K562 (cell line): ENCODE data around the gene KCNN4. TPM values are rescaled to one million over a fixed set of nuclear protein-coding genes. Genes with fewer than 3 reads are reported as not detected.
A peak's percentile ranks its signal among the peaks of the same experiment; 100 is the strongest.

Experiments
- ATF1 ChIP-seq, 2 experiments: fragments of 450-650 bp in 1 of 2; IDR thresholded peaks; 2 replicates each; pipeline ENCODE4 v1.6.1; 2016; ENCODE audit warnings: missing compliant biosample characterization in 1 of 2, missing genetic modification characterization in 1 of 2
- CBX1 ChIP-seq: sonication (generic); IDR thresholded peaks from 2 replicates; pipeline ENCODE4 v1.6.1; 2016; ENCODE audit warnings: antibody characterized with exemption, low read depth, mild to moderate bottlenecking
- CREB3L1 ChIP-seq: fragments of 450-650 bp; IDR thresholded peaks from 2 replicates; pipeline ENCODE4 v1.6.1; 2014; ENCODE audit warnings: low read depth, mild to moderate bottlenecking, moderate library complexity, borderline replicate concordance
- FOSL1 ChIP-seq: fragments of 200-800 bp; sonication (Bioruptor generic); conservative IDR thresholded peaks from 2 replicates; pipeline ENCODE4 v1.6.1; 2016; ENCODE audit warnings: missing genetic modification characterization, missing compliant biosample characterization
- L3MBTL2 ChIP-seq: fragments of 450-650 bp; IDR thresholded peaks from 2 replicates; pipeline ENCODE4 v1.6.1; 2016; ENCODE audit warnings: mild to moderate bottlenecking, moderate library complexity
- PHF20 ChIP-seq: fragments of 450-650 bp; IDR thresholded peaks from 2 replicates; pipeline ENCODE4 v1.6.1; 2018; ENCODE audit not compliant: partially characterized antibody
- POU5F1 ChIP-seq: fragments of 150-350 bp; IDR thresholded peaks from 2 replicates; pipeline ENCODE4 v1.6.1; 2014; ENCODE audit warnings: borderline replicate concordance, low read length, low read depth, mild to moderate bottlenecking; ENCODE audit not compliant: partially characterized antibody
- RBBP5 ChIP-seq: fragments of 200-600 bp; sonication (generic); IDR thresholded peaks from 2 replicates; pipeline ENCODE4 v1.6.1; 2012; ENCODE audit warnings: borderline replicate concordance, mild to moderate bottlenecking, low read length, control low read depth, inconsistent platforms; ENCODE audit not compliant: insufficient read depth, poor library complexity, severe bottlenecking
- SIN3A ChIP-seq, 2 experiments: fragments of 150-350 bp in 1 of 2; IDR thresholded peaks; 2 replicates each; pipeline ENCODE4 v1.6.1; 2011 to 2016; ENCODE audit warnings: borderline replicate concordance in 2 of 2, low read depth in 2 of 2, low read length in 2 of 2, mild to moderate bottlenecking in 2 of 2, moderate library complexity in 2 of 2; ENCODE audit not compliant: control insufficient read depth in 1 of 2
- SRF ChIP-seq, 2 experiments: fragments of 250-450, 450-650 bp in 1 of 2; sonication (Bioruptor Pico) in 1 of 2; sonication (generic) in 1 of 2; formaldehyde crosslinking; IDR thresholded peaks; 2 replicates each; pipeline versions ENCODE4 v1.5.0 to v1.5.1; 2020 to 2022; ENCODE audit warnings: mild to moderate bottlenecking in 1 of 2, missing genetic modification reagents in 1 of 2
- ZNF143 ChIP-seq: sonication (generic); formaldehyde crosslinking; IDR thresholded peaks from 2 replicates; pipeline ENCODE4 v1.9.0; 2022; ENCODE audit warnings: mild to moderate bottlenecking, missing genetic modification reagents
- polyA plus RNA-seq, 8 experiments: library from polyadenylated mRNA; depleted of rRNA in 4 of 8; stranded (reverse) in 5 of 8; unstranded in 3 of 8; fragments of >200 nt; fragmentation: Nextera tagmentation in 2 of 8; fragmentation: Illumina TruSeq in 1 of 8; extraction: Ambion mirVana in 2 of 8; extraction: Trizol in 1 of 8; gene quantifications; 2 replicates each; pipeline versions ENCODE4 v1.2.1 to v1.2.3, GENCODE V29; 2011 to 2014; ENCODE audit warnings: inconsistent platforms in 1 of 8, missing spikeins in 1 of 8
- total RNA-seq, 7 experiments: library from RNA; depleted of rRNA in 6 of 7; stranded (reverse); fragments of >200 nt in 6 of 7; fragmentation: Illumina TruSeq in 2 of 7; extraction: Trizol in 2 of 7; gene quantifications; 2 replicates each; pipeline versions ENCODE4 v1.2.1 to v1.2.3, GENCODE V29; 2011 to 2021; ENCODE audit warnings: low replicate concordance in 1 of 7
- TF ChIP-seq, protein P1 (sequence below), 2 experiments: fragments of 450-650 bp in 1 of 2; sonication (generic) in 1 of 2; formaldehyde crosslinking in 1 of 2; IDR thresholded peaks; 2 replicates each; pipeline versions ENCODE4 v1.7.1 to v1.9.0; 2016 to 2022; ENCODE audit warnings: inconsistent platforms in 1 of 2, mild to moderate bottlenecking in 1 of 2, missing genetic modification reagents in 1 of 2
- TF ChIP-seq, protein P2 (sequence below): sonication (generic); formaldehyde crosslinking; IDR thresholded peaks from 2 replicates; pipeline ENCODE4 v1.9.0; 2022; ENCODE audit warnings: mild to moderate bottlenecking, missing genetic modification reagents

Gene KCNN4
- total and polyA plus RNA-seq, 9 of the 15 experiments (the other 6 are each of a cell fraction or from before 2014, with no cell fraction given) = 0.53 to 37.7 (median 25.9) TPM

- TF ChIP-seq, protein P1, sequence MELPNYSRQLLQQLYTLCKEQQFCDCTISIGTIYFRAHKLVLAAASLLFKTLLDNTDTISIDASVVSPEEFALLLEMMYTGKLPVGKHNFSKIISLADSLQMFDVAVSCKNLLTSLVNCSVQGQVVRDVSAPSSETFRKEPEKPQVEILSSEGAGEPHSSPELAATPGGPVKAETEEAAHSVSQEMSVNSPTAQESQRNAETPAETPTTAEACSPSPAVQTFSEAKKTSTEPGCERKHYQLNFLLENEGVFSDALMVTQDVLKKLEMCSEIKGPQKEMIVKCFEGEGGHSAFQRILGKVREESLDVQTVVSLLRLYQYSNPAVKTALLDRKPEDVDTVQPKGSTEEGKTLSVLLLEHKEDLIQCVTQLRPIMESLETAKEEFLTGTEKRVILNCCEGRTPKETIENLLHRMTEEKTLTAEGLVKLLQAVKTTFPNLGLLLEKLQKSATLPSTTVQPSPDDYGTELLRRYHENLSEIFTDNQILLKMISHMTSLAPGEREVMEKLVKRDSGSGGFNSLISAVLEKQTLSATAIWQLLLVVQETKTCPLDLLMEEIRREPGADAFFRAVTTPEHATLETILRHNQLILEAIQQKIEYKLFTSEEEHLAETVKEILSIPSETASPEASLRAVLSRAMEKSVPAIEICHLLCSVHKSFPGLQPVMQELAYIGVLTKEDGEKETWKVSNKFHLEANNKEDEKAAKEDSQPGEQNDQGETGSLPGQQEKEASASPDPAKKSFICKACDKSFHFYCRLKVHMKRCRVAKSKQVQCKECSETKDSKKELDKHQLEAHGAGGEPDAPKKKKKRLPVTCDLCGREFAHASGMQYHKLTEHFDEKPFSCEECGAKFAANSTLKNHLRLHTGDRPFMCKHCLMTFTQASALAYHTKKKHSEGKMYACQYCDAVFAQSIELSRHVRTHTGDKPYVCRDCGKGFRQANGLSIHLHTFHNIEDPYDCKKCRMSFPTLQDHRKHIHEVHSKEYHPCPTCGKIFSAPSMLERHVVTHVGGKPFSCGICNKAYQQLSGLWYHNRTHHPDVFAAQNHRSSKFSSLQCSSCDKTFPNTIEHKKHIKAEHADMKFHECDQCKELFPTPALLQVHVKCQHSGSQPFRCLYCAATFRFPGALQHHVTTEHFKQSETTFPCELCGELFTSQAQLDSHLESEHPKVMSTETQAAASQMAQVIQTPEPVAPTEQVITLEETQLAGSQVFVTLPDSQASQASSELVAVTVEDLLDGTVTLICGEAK (IDR thresholded peaks at IDR 0.05) = peak; percentile 84
- TF ChIP-seq, protein P1 (CRISPR knock-in tag; IDR thresholded peaks at IDR 0.05) = no peak
- TF ChIP-seq, protein P2, sequence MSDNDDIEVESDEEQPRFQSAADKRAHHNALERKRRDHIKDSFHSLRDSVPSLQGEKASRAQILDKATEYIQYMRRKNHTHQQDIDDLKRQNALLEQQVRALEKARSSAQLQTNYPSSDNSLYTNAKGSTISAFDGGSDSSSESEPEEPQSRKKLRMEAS (CRISPR knock-in tag) = peak; percentile 24; the same call in 1 of the 2 replicates
- 0 out of 2 replicates have a peak, but pooled peaks have one; percentile 12 for TF ChIP-seq FOSL1 (tag)
- peak; percentile 22 for TF ChIP-seq POU5F1
- TF ChIP-seq SRF (CRISPR knock-in tag; IDR thresholded peaks at IDR 0.05) = peak in 1 of 2 experiments; percentile 91; a peak in 2 of 4 replicates
- peak; percentile 89 for TF ChIP-seq ZNF143 (CRISPR knock-in tag)
- 0 out of 2 replicates have a peak, but pooled peaks have one; percentile 24 for TF ChIP-seq CBX1
- peak; percentile 41 for TF ChIP-seq RBBP5
- TF ChIP-seq CREB3L1 = peak; percentile 67; the same call in 1 of the 2 replicates
- no peak for TF ChIP-seq ATF1 (CRISPR knock-in tag; IDR thresholded peaks at IDR 0.05)
- TF ChIP-seq ATF1 (tag; IDR thresholded peaks at IDR 0.05) = peak; percentile 44
- peak; percentile 57 for TF ChIP-seq PHF20
- TF ChIP-seq SIN3A (IDR thresholded peaks at IDR 0.05; ENCODE audit: borderline replicate concordance in 2 of 2, control insufficient read depth in 1 of 2, low read depth in 2 of 2, low read length in 2 of 2) = peak in 1 of 2 experiments; percentile 78; a peak in 1 of 4 replicates
- peak; percentile 78 for TF ChIP-seq L3MBTL2
Measured at GRCh38 chr19:43826787-43827754, 46.3 kb upstream of the KCNN4 start, which contains the start of gene ZNF283 (continued).
